Activated CD8-positive, alpha-beta memory T cell treated with anti-CD3 and anti-CD28 coated beads, Interleukin-2, amount 50 U/mL, for 4 hours (primary cell): Measurements from ENCODE around the gene CALCB.
A peak's percentile ranks its signal among the peaks of the same experiment; 100 is the strongest.

Experiments
- DNase-seq: peaks from one replicate; pipeline ENCODE4 v3.0.0-alpha.2; 2020

Gene CALCB

GRCh38 chr11:15074206-15075161, 1.1 kb downstream of the CALCB start:
- DNase-seq, result peak; percentile 85

- no peak for DNase-seq
Observed at GRCh38 chr11:15075162-15075526, 1.8 kb downstream of the CALCB start.

GRCh38 chr11:15091175-15091574, 17.8 kb downstream of the CALCB start:
- no peak for DNase-seq

GRCh38 chr11:15091625-15092024, 18.2 kb downstream of the CALCB start:
- DNase-seq, result no peak

GRCh38 chr11:15093432-15093831, 20.0 kb downstream of the CALCB start:
- DNase-seq, result no peak

- DNase-seq, result no peak
Observed at GRCh38 chr11:15095736-15096228, 22.4 kb downstream of the CALCB start.

GRCh38 chr11:15097411-15097810, 24.0 kb downstream of the CALCB start:
- DNase-seq, result no peak

GRCh38 chr11:15099267-15099666, 25.9 kb downstream of the CALCB start:
- DNase-seq, result no peak

- DNase-seq, result peak; percentile 47
Observed at GRCh38 chr11:15101072-15101709, 27.8 kb downstream of the CALCB start.

GRCh38 chr11:15104166-15104565, 30.8 kb downstream of the CALCB start:
- no peak for DNase-seq

GRCh38 chr11:15106201-15106965, 33.0 kb downstream of the CALCB start:
- no peak for DNase-seq

GRCh38 chr11:15107730-15108515, 34.5 kb downstream of the CALCB start:
- no peak for DNase-seq

- DNase-seq, result no peak
Observed at GRCh38 chr11:15108592-15109130, 35.3 kb downstream of the CALCB start.

GRCh38 chr11:15109602-15110001, 36.2 kb downstream of the CALCB start:
- DNase-seq, result no peak

GRCh38 chr11:15111215-15111614, 37.8 kb downstream of the CALCB start:
- DNase-seq, result no peak

- DNase-seq, result no peak
Observed at GRCh38 chr11:15112131-15112541, 38.7 kb downstream of the CALCB start.

- DNase-seq, result no peak
Observed at GRCh38 chr11:15113381-15113780, 40.0 kb downstream of the CALCB start.

GRCh38 chr11:15114501-15115475, 41.4 kb downstream of the CALCB start, which contains the start of gene INSC:
Gene INSC (plus strand): TSS chr11:15114923. CDS start chr11:15149175, 34,252 bp downstream.
- DNase-seq, result no peak

GRCh38 chr11:15115686-15116085, 42.3 kb downstream of the CALCB start:
- no peak for DNase-seq

GRCh38 chr11:15117751-15118150, 44.4 kb downstream of the CALCB start:
- no peak for DNase-seq

GRCh38 chr11:15118431-15118830, 45.0 kb downstream of the CALCB start:
- DNase-seq, result no peak
